ENCODE data around the gene ARSH.

- TF ChIP-seq CTCF (IDR thresholded peaks at IDR 0.05; ENCODE audit: insufficient read depth, low read depth, low read length), result no peak
- no peak for TF ChIP-seq EZH2 (IDR thresholded peaks at IDR 0.05; ENCODE audit: insufficient read depth, low read length)
These were observed 69.6 kb downstream of the ARSH start for GRCh38 chrX:3075959-3076358.
